ENCODE measurements around the gene OCIAD2.

GRCh38 chr4:48858130-48858529, 48.4 kb downstream of the OCIAD2 start:
- TF ChIP-seq POLR2A (IDR thresholded peaks at IDR 0.05): no peak
- no peak for TF ChIP-seq EP300 (IDR thresholded peaks at IDR 0.05; ENCODE audit: low read depth)
